Stimulated activated CD4-positive, alpha-beta T cell treated with anti-CD3 and anti-CD28 coated beads, Interleukin-12 subunit alpha, Interleukin-12 subunit beta, amount 100 ng/mL, for 48 hours (primary cell): ENCODE measurements around the gene DDHD1.
"Not testable (repeated sequence)": the region's sequence is repeated elsewhere in the genome, so short reads cannot be mapped to it uniquely, and the experiment has no call there.

Experiments used
- DNase-seq, 3 donors: peaks; one replicate each; pipeline ENCODE4 v3.0.0-alpha.2; 2020; ENCODE audit warnings: low read depth in 2 of 3, low spot score in 1 of 3

The DDHD1 gene

GRCh38 chr14:53109105-53110041 lies 43.8 kb downstream of the DDHD1 start:
- peak; percentile 31 to 58 (median 41) for DNase-seq

GRCh38 chr14:53108292-53109104 lies 44.6 kb downstream of the DDHD1 start:
- no peak for DNase-seq

GRCh38 chr14:53106768-53107167 lies 46.4 kb downstream of the DDHD1 start:
- DNase-seq, result no peak

GRCh38 chr14:53103636-53104340 lies 49.3 kb downstream of the DDHD1 start:
- no peak for DNase-seq

GRCh38 chr14:53093206-53093605 lies 59.9 kb downstream of the DDHD1 start:
- no peak for DNase-seq

- no peak for DNase-seq
Observed at GRCh38 chr14:53090853-53091252, 62.3 kb downstream of the DDHD1 start.

- DNase-seq, result not testable (repeated sequence)
Observed at GRCh38 chr14:53084954-53085353, 68.2 kb downstream of the DDHD1 start.

- no peak for DNase-seq
Observed at GRCh38 chr14:53064475-53064874, 88.6 kb downstream of the DDHD1 start.

GRCh38 chr14:53062856-53063255 lies 90.3 kb downstream of the DDHD1 start:
- no peak for DNase-seq

GRCh38 chr14:53060046-53060445 lies 93.1 kb downstream of the DDHD1 start:
- no peak for DNase-seq

GRCh38 chr14:53055003-53055402 lies 98.1 kb downstream of the DDHD1 start:
- peak in 1 of 3 donors; percentile 2 for DNase-seq

- DNase-seq, result no peak
Observed at GRCh38 chr14:53054457-53054856, 98.7 kb downstream of the DDHD1 start.

- no peak for DNase-seq
Observed at GRCh38 chr14:53048631-53049030, 104.5 kb downstream of the DDHD1 start.

- no peak for DNase-seq
Observed at GRCh38 chr14:53047307-53048069, 105.6 kb downstream of the DDHD1 start.

- no peak for DNase-seq
Observed at GRCh38 chr14:53044486-53044885, 108.6 kb downstream of the DDHD1 start.

GRCh38 chr14:53043027-53043581 lies 110.0 kb downstream of the DDHD1 start:
- DNase-seq, result no peak

GRCh38 chr14:53042480-53042879 lies 110.6 kb downstream of the DDHD1 start:
- DNase-seq, result no peak

- DNase-seq, result no peak
Observed at GRCh38 chr14:53041067-53041466, 112.1 kb downstream of the DDHD1 start.

- no peak for DNase-seq
Observed at GRCh38 chr14:53038629-53039028, 114.5 kb downstream of the DDHD1 start.

GRCh38 chr14:53037016-53037415 lies 116.1 kb downstream of the DDHD1 start:
- DNase-seq, result no peak
